A204.1 (cell line): ENCODE data around the gene SMAD3.

Experiments
- FAIRE-seq: peaks from 2 replicates; lab custom pipeline; 2012; peaks lifted over from hg19 to GRCh38; lab: Jason Lieb, UNC

The SMAD3 gene

GRCh38 chr15:67097930-67098740 lies 32.7 kb downstream of the SMAD3 start:
- no peak for FAIRE-seq

DNA sequence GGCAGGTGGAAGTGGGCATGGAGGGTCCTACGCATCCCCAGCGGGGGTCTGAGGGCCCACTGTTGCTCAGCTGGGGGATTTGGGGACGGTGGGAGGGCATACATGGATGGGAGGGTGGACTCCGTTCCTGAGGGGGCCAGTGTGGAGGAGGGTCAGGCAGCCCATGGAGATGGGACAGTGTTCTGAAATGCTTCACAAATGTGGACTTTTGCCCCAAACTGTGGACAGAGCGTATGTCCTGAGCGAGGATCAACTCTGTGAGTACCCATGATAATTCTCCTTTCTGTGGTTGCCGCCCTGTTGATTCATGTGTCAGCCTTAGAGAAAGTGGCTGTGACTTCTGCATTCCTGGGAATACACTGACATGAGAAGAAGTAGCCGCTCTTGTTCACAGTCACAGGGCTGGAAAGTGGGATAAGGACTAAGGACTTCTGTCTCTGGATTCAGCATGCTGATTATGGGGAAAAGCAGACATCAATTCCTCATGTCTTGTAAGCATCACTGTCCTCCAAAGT lies 33.4 kb downstream of the SMAD3 start:
- no peak for FAIRE-seq

DNA sequence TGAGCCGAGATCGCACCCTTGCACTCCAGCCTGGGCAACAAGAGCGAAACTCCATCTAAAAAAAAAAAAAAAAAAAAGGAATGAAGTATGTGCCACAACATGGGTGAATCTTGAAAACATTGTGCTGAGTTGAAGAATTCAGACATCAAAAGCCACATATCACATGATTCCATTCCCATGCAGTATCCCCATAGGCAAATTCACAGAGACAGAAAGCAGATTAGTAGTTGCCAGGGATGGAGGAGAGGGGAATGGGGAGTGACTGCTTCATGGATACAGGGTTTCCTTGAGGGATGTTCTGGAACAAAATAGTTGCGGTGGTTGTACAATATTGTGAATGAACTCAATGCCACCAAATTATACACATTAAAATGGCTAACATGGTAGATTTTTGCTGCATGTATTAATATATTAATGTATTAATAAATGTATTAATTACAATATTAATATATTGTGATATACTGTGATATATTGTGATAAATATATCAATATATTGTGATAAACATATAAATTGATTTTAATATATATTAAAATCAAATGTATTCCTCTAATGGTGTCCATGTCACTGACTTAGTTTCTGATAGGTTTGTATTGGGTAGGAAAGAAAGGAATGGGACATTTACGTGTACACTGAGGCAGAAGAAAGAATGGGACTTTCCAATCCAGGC lies 34.9 kb downstream of the SMAD3 start:
- FAIRE-seq, result no peak

DNA sequence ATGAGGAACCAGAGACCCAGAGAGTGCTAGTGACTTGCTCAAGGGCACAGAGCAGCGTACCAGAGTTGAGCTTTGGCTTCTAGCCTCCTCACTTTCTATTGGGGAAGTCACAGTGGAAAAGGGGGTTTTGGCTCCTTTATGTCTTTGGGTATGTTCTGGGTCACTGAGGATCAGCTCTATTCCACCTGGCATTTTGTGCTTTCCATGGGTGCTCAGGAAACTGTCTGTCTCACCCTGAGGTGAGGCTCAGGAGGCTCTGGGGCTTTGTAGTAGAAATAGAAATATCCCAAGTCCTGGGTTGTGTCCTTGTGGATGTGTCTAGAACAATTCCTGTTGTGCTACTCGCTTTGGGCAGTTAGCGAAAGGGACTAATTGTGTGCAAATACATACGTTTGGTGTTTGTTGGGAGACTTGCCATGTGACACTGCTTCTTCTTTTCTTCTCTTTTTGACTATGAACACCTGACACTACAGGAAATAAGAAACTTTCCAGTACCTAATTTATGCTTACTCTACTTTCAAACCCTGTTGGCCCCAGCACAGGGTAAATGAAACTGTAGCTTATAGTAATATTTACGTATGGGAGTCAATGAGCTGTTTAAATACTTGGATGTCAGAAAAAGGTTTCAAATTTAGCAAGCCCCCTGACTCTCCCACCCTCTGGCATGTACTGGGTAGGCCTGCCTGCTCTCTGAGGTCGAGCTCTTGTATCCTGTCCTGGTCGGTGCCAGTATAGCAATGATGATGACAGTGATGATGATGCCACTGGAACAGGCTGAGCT lies 35.6 kb downstream of the SMAD3 start:
- no peak for FAIRE-seq

DNA sequence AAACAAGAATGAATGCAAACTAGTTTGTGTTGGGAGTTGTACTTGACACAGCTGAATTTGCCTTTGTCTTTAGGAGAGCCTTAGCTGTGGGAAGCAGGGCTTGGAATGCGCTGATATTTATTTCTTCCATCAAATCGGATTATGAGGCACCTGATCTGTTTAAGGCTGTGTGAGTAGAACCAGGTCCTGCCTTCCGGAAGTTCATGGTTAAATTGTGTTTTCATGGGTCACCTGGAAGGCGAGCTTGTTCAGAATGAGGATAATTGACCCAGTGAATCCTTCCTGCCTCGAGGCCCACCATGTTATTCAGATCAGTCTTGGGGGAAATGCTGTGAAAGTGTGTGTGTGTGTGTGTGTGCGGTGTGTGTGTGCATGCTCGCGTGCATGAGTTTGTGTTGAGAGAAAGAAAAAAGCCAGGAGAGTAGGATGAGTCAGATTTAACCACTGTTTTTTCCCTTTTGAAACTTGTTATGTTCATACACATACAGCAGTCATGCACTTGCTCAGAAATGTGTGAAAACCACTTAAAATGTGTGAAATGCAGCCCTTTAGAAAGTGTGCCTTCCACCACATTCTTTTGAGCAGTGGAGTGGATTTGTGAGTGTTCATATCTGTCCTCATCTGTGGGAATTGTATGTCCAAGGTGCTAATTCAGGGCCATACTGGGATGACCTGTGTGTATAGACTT lies 36.7 kb downstream of the SMAD3 start:
- FAIRE-seq, result no peak

- no peak for FAIRE-seq
These were observed 37.2 kb downstream of the SMAD3 start for GRCh38 chr15:67102599-67102929.

DNA sequence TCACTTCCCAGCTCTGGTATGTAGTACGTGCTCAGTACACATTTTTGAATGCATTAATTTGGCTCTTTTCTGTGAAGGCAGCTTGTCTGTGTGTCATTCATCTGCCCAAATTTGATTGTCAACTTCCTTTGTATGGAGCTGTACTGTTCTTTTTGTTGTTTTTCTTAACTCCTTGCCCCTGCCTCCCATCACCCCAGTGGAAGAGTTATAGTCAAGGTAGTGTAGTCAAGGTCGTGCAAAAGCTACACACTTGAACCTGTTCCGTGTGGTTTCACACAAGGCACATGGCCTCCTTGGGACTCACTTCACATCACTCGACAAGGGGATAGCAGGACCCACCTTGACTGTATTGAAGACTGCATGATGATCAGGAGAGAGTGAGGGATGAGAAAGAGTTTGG lies 37.6 kb downstream of the SMAD3 start:
- no peak for FAIRE-seq

- no peak for FAIRE-seq
These were observed 38.0 kb downstream of the SMAD3 start for GRCh38 chr15:67103432-67103831.

- FAIRE-seq, result no peak
These were observed 38.5 kb downstream of the SMAD3 start for GRCh38 chr15:67103869-67104268.

DNA sequence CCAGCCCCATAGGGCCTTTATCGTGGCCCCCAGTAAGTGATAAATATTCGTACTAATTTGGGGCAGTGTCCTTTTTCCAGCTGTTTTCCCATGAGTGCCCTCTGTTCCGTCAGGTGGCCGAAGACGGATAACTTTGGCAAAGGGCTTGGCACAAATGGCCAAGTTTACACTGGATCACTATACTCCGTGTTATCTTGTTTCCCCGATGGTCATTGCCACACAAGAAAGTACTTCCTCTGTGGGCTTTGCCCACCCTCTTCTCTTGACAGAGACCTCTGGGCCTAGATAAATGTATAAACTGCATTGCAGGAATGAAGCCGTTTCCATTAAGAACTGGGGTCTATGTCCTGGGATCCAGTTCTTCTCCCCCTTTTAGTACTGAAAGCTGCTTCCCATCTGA lies 39.1 kb downstream of the SMAD3 start:
- FAIRE-seq, result no peak

- no peak for FAIRE-seq
These were observed 39.9 kb downstream of the SMAD3 start for GRCh38 chr15:67105065-67105951.

DNA sequence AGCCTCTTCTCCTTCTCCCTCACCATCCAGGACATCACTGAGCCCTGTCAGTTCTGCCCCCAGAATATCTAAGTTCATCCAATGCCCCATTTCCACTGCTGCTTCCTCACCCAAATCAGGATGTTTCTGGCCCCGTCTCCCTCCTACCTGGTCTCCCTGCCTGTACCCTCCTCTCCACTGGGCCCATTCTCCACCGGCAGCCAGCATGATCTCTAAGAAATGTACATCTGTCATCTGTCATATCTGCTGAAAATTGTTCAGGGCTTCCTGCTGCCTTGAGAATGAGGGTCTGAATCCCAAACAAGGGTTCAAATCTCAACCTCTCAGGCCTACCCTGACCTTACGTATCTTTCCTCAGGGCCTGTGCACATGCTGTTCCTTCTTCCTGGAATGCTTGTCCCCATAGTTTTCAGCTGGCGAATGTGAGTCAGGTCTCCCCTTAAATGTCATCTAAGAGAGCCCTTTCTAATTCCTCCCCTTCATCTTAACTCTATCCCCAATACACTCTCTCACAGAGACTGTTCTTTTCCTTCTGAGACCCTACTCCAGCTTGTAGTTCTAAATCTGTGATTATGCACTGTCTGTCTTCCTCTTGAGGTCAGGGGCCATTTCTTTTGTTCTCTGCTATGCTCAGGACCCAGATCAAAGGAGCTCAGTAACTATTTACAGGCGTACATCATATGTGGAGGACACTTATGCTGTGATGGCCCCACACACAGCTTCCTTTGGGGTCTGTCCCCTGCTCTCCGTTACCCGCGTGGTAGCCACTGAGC lies 40.8 kb downstream of the SMAD3 start:
- FAIRE-seq, result no peak

GRCh38 chr15:67106764-67107013 lies 41.3 kb downstream of the SMAD3 start:
- FAIRE-seq, result no peak

DNA sequence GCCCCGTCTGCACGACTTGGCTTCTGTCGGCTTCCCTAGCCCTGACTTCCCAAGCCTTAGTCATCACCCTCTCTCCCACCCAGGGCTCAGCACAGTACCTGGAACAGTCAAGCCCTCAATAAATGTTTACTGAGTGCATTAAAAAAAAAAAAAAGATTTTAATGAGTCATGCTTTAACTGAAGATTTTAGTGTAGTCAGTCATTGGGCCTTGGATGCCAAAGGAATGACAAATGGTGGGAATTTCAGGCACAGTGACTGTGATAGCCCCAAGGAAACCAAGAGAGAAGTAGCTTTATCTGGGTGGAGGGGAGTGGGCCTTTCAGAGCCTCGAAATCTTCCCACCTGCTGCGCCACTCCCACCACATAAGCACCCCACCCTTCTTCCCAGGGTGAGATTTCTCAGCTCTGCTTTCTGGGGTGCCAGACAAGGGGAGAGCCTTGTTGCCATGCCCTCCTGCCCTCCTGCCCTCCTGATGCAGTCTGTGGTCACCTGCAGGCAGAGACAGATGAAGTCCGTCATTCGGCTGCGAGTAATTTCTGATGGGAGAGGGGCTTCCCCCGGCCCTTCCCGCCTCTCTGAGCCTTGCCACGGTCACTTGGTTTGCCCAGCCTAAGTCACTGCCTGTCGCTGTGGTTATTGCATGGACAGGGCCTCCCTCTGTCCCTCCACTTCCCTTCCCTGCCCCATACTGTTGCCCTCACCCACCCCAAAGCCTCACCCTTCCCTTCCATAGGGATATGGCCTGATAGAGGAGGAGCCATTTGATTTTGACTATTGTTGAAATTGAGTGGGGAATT lies 41.8 kb downstream of the SMAD3 start:
- FAIRE-seq, result no peak

- FAIRE-seq, result no peak
These were observed 42.9 kb downstream of the SMAD3 start for GRCh38 chr15:67108122-67108961.

GRCh38 chr15:67109141-67110034 lies 44.0 kb downstream of the SMAD3 start:
- FAIRE-seq, result no peak

DNA sequence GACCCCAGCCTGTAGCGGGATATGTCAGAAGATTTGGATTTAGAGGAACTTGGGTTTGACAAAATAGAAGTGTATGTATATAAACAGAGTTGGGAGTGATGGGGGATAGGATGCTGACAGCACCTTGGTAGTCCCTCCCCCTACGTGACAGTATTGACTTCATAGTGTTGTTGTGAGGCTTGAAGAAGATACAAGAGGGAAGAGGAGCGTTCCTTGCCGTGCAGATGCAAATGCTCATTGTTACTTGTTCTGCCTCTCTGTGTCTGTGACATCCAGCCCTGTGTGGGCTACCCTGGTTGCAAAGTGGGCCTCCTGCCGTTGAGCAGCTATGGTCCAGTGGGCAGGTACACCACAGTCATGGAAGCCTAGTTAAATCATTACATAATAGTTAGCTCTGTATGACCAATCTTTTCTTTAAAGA lies 45.0 kb downstream of the SMAD3 start:
- FAIRE-seq, result no peak
